Measurements from ENCODE around the gene TBX2.

DNA sequence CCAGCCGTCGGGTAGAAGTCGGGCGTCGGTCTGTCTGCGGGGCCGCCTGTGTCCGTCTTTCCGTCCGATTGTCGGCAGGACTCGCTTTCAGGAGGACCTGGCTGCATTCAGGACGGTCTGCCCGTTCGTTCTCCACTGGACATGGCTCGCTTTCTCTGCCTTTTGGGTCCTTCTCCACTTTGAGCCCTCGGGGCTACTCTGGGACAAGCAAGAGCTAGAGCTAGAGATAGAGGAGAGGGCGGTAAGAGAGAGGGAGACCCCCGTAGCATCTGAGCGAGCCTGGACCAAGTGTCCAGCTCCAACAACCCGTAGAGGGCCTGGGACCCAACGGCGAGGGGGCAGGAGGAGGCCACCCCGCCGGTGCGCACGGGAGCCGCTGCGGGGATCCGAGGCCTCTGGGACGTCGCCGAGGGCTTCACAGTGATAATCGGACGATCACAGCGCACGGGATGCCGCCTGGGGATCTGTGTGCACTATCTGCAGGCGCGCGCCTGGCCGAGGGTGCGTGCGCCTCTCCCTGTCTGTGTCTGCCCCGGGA, 57.1 kb downstream of the TBX2 start:
- TF ChIP-seq, protein P1, sequence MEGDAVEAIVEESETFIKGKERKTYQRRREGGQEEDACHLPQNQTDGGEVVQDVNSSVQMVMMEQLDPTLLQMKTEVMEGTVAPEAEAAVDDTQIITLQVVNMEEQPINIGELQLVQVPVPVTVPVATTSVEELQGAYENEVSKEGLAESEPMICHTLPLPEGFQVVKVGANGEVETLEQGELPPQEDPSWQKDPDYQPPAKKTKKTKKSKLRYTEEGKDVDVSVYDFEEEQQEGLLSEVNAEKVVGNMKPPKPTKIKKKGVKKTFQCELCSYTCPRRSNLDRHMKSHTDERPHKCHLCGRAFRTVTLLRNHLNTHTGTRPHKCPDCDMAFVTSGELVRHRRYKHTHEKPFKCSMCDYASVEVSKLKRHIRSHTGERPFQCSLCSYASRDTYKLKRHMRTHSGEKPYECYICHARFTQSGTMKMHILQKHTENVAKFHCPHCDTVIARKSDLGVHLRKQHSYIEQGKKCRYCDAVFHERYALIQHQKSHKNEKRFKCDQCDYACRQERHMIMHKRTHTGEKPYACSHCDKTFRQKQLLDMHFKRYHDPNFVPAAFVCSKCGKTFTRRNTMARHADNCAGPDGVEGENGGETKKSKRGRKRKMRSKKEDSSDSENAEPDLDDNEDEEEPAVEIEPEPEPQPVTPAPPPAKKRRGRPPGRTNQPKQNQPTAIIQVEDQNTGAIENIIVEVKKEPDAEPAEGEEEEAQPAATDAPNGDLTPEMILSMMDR (conservative IDR thresholded peaks at IDR 0.05; ENCODE audit: low read length), result no peak
- no peak for TF ChIP-seq EZH2phosphoT487 (IDR thresholded peaks at IDR 0.05; ENCODE audit: borderline replicate concordance)
